Astrocyte (in vitro differentiated cells and primary cell): Measurements from ENCODE around the gene ZMIZ1.

ENCODE experiments used
- EZH2 ChIP-seq: IDR thresholded peaks from 2 replicates; pipeline ENCODE4 v1.6.1; 2012; ENCODE audit warnings: mild to moderate bottlenecking, low read length, inconsistent platforms; ENCODE audit not compliant: insufficient read depth
- TF ChIP-seq, protein P1 (sequence below): IDR thresholded peaks from 2 replicates; pipeline ENCODE4 v1.5.1; 2011; ENCODE audit warnings: low read depth, mild to moderate bottlenecking, inconsistent platforms, low read length, moderate library complexity; ENCODE audit not compliant: insufficient read depth

DNA sequence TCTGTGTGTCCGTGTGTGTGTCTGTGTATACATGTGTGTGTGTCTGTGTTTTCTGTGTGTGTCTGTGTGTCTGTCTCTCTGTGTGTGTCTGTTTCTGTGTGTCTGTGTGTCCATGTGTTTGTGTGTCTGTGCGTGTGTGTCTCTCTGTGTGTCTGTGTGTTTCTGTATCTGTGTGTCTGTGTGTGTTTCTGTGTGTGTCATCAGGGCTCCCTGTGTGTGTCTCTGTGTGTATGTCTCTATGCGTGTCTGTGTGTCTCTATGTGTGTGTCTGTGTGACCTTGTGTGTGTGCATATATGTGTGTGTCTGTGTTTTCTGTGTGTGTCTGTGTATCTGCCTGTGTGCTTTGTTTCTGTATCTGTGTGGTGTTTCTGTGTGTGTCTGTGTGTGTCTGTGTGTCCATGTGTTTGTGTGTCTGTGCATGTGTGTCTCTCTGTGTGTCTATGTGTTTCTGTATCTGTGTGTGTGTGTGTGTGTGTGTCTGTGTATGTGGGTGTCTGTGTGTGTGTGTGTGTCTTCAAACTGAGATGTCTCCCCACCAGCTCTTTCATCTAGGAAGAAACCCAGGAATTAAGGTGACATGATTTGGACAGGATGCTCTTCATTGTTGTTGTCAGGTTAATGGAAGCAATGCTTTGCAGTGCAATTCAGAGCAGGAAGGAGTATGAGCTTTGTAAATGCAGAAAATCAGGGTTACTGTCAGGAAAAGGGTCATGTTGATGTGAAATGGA is 257.8 kb downstream of the ZMIZ1 start:
- TF ChIP-seq, protein P1, sequence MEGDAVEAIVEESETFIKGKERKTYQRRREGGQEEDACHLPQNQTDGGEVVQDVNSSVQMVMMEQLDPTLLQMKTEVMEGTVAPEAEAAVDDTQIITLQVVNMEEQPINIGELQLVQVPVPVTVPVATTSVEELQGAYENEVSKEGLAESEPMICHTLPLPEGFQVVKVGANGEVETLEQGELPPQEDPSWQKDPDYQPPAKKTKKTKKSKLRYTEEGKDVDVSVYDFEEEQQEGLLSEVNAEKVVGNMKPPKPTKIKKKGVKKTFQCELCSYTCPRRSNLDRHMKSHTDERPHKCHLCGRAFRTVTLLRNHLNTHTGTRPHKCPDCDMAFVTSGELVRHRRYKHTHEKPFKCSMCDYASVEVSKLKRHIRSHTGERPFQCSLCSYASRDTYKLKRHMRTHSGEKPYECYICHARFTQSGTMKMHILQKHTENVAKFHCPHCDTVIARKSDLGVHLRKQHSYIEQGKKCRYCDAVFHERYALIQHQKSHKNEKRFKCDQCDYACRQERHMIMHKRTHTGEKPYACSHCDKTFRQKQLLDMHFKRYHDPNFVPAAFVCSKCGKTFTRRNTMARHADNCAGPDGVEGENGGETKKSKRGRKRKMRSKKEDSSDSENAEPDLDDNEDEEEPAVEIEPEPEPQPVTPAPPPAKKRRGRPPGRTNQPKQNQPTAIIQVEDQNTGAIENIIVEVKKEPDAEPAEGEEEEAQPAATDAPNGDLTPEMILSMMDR: no peak
- no peak for TF ChIP-seq EZH2
